ENCODE measurements around the gene MED15.

The MED15 gene

DNA sequence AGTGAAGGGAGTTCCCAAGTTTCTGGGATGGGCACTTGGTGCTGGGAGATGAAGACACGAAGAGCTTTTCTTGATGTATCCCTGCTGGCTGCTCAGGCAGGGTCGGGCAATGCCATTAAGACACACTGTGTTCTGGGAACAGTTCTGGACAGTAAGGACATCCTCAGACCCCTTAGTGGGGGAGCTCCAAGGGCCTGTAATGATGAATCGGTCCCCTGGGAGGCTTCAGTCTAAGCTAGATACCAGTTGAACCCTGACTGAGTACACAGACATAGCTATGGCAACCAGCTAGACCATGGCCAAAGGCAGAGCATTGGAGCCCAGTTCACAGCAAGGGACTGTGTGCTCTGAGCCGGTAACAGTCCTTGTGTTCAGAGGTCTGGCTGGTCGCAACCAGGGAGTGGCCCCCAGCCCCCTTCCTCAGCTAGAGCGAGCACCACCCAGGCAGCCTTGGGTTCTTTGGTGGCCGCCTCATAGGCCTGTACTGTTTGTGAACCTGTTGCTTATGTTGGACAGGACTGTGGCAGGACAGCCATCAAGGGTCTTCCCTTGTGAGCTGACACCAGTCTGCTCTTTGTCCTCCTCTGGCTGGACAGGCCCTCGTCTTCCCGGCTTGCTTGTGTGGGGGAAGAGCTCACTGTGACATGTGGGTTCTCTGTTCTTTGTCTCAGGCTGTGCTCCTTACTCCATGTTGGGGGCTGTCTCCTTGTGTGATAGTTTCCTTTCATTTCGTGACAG lies 25.0 kb downstream of the MED15 start:
- H3K4me1 Mint-ChIP-seq = peaks cover 50% of the 10 kb centered on the region
- no peak overlapping the region for H3K4me3 Mint-ChIP-seq

DNA sequence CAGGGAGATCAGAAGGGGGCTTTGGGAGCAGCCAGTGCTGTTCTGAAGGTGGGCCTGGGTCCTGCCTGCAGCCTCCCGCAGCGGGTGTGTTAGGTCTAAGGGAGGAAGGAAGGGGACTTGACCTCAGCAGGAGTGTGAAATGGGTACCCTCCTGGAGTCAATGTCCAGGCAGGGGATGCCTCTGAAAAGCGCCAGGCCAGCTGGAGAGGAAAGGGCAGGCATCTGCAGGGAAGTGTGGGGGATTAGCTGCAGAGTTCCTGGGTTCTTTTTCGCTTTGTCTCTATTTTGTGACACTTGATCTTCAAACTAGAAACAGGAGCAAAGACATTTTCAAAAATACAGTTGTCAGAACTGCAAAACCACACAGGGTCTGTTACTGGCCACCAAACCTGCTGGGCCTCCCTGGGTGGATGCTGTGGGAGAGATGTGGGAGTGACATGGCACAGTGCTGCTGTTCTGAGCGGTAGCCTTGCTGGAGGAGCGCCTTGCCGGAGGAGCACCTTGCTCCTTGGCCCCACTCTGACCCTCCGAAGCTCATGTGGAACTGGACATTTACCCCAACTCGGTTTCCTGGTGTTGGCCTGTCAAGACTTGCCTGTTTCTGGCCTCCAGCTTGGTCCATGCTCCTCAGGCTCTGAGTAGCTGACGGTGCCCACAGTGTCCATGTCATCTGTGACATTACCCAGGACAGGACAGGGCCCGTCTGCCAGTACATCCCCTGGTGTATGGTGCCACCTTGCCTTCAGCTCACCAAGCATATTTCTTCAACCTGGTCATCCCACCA lies 25.9 kb downstream of the MED15 start:
- H3K4me3 Mint-ChIP-seq = no peak overlapping the region
- H3K9me3 Mint-ChIP-seq = no peaks in the 10 kb centered on the region
- H3K4me1 Mint-ChIP-seq = peaks cover 50% of the 10 kb centered on the region
- peaks cover 31% of the 10 kb centered on the region for H3K36me3 Mint-ChIP-seq (ENCODE audit: low read depth)
- H3K27me3 Mint-ChIP-seq (ENCODE audit: low read depth) = no peaks in the 10 kb centered on the region
- H3K27ac Mint-ChIP-seq = peak overlapping the region; percentile 71 to 93 (median 87)
- TF ChIP-seq, protein P1, sequence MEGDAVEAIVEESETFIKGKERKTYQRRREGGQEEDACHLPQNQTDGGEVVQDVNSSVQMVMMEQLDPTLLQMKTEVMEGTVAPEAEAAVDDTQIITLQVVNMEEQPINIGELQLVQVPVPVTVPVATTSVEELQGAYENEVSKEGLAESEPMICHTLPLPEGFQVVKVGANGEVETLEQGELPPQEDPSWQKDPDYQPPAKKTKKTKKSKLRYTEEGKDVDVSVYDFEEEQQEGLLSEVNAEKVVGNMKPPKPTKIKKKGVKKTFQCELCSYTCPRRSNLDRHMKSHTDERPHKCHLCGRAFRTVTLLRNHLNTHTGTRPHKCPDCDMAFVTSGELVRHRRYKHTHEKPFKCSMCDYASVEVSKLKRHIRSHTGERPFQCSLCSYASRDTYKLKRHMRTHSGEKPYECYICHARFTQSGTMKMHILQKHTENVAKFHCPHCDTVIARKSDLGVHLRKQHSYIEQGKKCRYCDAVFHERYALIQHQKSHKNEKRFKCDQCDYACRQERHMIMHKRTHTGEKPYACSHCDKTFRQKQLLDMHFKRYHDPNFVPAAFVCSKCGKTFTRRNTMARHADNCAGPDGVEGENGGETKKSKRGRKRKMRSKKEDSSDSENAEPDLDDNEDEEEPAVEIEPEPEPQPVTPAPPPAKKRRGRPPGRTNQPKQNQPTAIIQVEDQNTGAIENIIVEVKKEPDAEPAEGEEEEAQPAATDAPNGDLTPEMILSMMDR (IDR thresholded peaks at IDR 0.05; ENCODE audit: unreplicated experiment in 3 of 3) = no peak

More for the DNA sequence above, 25.0 kb downstream of the MED15 start:
- Mint-ChIP-seq H3K27me3 (ENCODE audit: low read depth) (no peaks in the 10 kb centered on the region), H3K36me3 (ENCODE audit: low read depth) (peaks cover 33% of the 10 kb centered on the region), H3K27ac (peak overlapping the region; percentile 71 to 93 (median 87)), H3K9me3 (no peaks in the 10 kb centered on the region)
- TF ChIP-seq, protein P1 (IDR thresholded peaks at IDR 0.05; ENCODE audit: unreplicated experiment in 3 of 3) = no peak

DNA sequence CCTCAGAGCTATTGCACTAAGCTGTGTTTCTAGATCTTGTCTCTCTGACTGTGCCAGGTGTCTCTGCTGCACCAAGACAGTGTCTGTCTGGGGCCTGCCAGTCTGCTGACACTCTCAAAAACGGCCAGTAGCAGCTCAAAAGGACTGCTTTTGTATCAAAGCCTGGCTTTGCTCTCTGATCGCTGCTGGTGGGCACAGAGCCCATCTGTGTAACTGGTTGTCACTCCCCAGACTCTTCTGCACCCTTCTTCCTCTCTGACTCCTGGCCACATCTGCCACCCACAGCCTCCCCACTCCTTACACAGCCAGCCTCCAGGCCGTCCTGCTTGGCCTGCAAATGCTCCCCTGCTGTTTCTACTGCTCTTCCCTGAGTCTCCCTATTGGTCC lies 26.5 kb downstream of the MED15 start:
- H3K36me3 Mint-ChIP-seq (ENCODE audit: low read depth) = peaks cover 31% of the 10 kb centered on the region
- peaks cover 50% of the 10 kb centered on the region for H3K4me1 Mint-ChIP-seq
- TF ChIP-seq, protein P1 (IDR thresholded peaks at IDR 0.05; ENCODE audit: unreplicated experiment in 3 of 3) = no peak
- H3K4me3 Mint-ChIP-seq = no peak overlapping the region
- no peaks in the 10 kb centered on the region for H3K9me3 Mint-ChIP-seq
- H3K27ac Mint-ChIP-seq = peak overlapping the region; percentile 71 to 93 (median 87)
- H3K27me3 Mint-ChIP-seq (ENCODE audit: low read depth) = no peaks in the 10 kb centered on the region

DNA sequence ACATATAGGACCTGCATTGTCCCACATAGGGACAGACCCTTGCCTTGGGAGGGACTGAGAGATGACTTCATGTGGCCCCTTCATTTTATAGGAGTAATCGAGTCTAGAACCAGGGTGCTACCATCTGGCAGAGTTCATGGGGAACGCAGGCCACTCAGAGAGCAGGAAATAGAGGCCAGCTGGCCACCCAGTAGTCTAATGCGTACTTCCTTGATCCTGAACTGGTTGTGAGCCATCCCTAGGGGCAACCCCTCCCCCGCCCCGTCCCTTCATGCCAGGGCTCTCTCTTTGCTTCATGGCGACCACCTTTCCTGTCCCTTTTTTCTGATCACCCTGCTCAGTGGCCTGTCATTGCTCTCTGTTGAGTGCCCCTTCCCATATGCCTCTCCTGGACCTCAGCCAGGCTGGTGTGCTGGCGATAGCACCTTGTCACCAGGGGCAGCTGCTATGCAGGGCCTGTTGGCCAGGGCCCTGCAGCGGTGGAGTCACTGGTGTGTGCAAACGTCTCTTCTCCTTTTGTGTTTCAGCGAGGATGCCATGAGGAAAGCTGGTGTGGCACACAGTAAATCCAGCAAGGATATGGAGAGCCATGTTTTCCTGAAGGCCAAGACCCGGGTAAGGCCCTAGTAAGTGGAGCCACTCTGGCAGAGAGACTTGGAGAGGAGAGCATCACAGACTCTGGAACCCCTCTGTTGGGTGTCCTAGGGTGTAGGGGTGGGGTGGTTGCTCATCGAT lies 29.3 kb downstream of the MED15 start:
- Mint-ChIP-seq H3K4me3 (no peak overlapping the region), H3K27ac (peak overlapping the region; percentile 33 to 86 (median 69)), H3K9me3 (no peaks in the 10 kb centered on the region), H3K4me1 (peaks cover 30% of the 10 kb centered on the region), H3K36me3 (ENCODE audit: low read depth) (peaks cover 53% of the 10 kb centered on the region), H3K27me3 (ENCODE audit: low read depth) (no peaks in the 10 kb centered on the region)
- TF ChIP-seq, protein P1 (IDR thresholded peaks at IDR 0.05; ENCODE audit: unreplicated experiment in 3 of 3) = no peak

DNA sequence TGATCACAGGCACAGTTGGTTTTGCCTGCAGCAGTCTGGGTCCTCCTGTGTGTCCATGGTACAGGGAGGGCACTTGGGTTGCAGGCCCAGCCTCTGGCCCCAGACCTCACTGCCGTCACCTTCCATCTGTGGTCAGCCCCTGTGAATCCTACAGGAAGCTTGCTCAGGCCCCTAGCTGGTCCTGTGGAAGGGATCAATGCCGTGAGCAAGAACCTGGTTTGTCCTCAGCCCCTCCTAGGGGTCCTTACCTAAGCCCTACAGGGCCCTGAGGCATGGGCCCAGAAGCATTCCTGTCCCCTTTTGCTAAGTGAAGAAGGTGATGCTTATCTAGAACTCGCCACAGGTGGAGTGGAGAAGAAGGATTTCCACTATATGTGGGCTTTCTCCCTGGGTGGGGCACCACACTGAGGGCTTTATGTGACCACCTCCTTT lies 29.9 kb downstream of the MED15 start:
- H3K36me3 Mint-ChIP-seq (ENCODE audit: low read depth) = peaks cover 58% of the 10 kb centered on the region
- no peaks in the 10 kb centered on the region for H3K9me3 Mint-ChIP-seq
- peaks cover 24% of the 10 kb centered on the region for H3K4me1 Mint-ChIP-seq
- H3K27me3 Mint-ChIP-seq (ENCODE audit: low read depth) = no peaks in the 10 kb centered on the region
- H3K4me3 Mint-ChIP-seq = no peak overlapping the region
- peak overlapping the region in 1 of 3 experiments; percentile 17 for H3K27ac Mint-ChIP-seq
- TF ChIP-seq, protein P1 (IDR thresholded peaks at IDR 0.05; ENCODE audit: unreplicated experiment in 3 of 3) = no peak
